IMR-90 (cell line): Measurements from ENCODE around the gene CDO1. TPM values are rescaled to one million over a fixed set of nuclear protein-coding genes. Genes with fewer than 3 reads are reported as not detected.

Experiments
- ATAC-seq: fragments of 200-7000 bp; cut with Tn5 transposase; 2 replicates; pipeline ENCODE4 v1.9.1; 2020; ENCODE audit warnings: low read depth, mild to moderate bottlenecking, moderate library complexity
- BruUV-seq: library from RNA; stranded (reverse); fragments of 400-500 nt; replicated peaks from 2 replicates; lab custom pipeline; 2021; lab: Mats Ljungman, UMichigan
- CTCF ChIA-PET: fragments of 300-600 bp; formaldehyde crosslinking; extraction: SDS; loops from one replicate; lab custom pipeline; 2021; ENCODE audit warnings: antibody characterized with exemption; lab: Yijun Ruan, JAX
- POLR2A ChIA-PET: fragments of 300-600 bp; sonication (Branson Sonifier 250); formaldehyde crosslinking; loops from one replicate; lab custom pipeline; 2022; ENCODE audit warnings: antibody characterized with exemption; ENCODE audit not compliant: unreplicated experiment; lab: Charles Lee
- DNase-seq: peaks from one replicate; pipeline ENCODE4 v3.0.0; 2013
- H2AFZ ChIP-seq: replicated peaks from 2 replicates; pipeline ENCODE3; 2013; ENCODE audit warnings: low read length, mild to moderate bottlenecking; ENCODE audit not compliant: poor library complexity
- H2AK5ac ChIP-seq: 2 replicates; pipeline ENCODE4 v1.6.1; 2013; ENCODE audit warnings: low read depth, low read length, inconsistent platforms
- H2AK9ac ChIP-seq: replicated peaks from 2 replicates; pipeline ENCODE3; 2013; ENCODE audit warnings: mild to moderate bottlenecking, low read depth, low read length, moderate library complexity; ENCODE audit not compliant: poor library complexity
- H2BK120ac ChIP-seq: 2 replicates; pipeline ENCODE4 v1.6.1; 2013; ENCODE audit warnings: low read depth, low read length, inconsistent platforms
- H2BK15ac ChIP-seq: 3 replicates; pipeline ENCODE4 v1.6.1; 2013; ENCODE audit warnings: low read depth, low read length, inconsistent platforms
- H2BK20ac ChIP-seq: 2 replicates; pipeline ENCODE4 v1.6.1; 2013; ENCODE audit warnings: low read depth, mild to moderate bottlenecking, inconsistent platforms, low read length, moderate library complexity
- H2BK5ac ChIP-seq: 2 replicates; pipeline ENCODE4 v1.6.1; 2013; ENCODE audit warnings: mild to moderate bottlenecking, low read depth, low read length, inconsistent platforms; ENCODE audit not compliant: poor library complexity, severe bottlenecking
- H3K14ac ChIP-seq: replicated peaks from 2 replicates; pipeline ENCODE4 v1.6.1; 2013; ENCODE audit warnings: low read depth, low read length, inconsistent platforms
- H3K18ac ChIP-seq: 2 replicates; pipeline ENCODE4 v1.6.1; 2013; ENCODE audit warnings: low read depth, low read length, control low read depth
- H3K23ac ChIP-seq: 2 replicates; pipeline ENCODE4 v1.6.1; 2013; ENCODE audit warnings: low read depth, low read length, inconsistent platforms
- H3K27ac ChIP-seq: 2 replicates; pipeline ENCODE4 v1.5.1; 2013; ENCODE audit warnings: mild to moderate bottlenecking, control low read depth, low read length; ENCODE audit not compliant: insufficient read depth
- H3K27me3 ChIP-seq: 2 replicates; pipeline ENCODE4 v1.6.1; 2013; ENCODE audit warnings: low read length; ENCODE audit not compliant: control insufficient read depth, insufficient read depth
- H3K36me3 ChIP-seq: 2 replicates; pipeline ENCODE4 v1.6.1; 2013; ENCODE audit warnings: low read length, mixed read lengths; ENCODE audit not compliant: control insufficient read depth, insufficient read depth
- H3K4ac ChIP-seq: 2 replicates; pipeline ENCODE4 v1.6.1; 2013; ENCODE audit warnings: low read depth, low read length, inconsistent platforms
- H3K4me1 ChIP-seq: 2 replicates; pipeline ENCODE4 v1.6.1; 2013; ENCODE audit warnings: low read length, mixed read lengths; ENCODE audit not compliant: control insufficient read depth, insufficient read depth
- H3K4me2 ChIP-seq: 2 replicates; pipeline ENCODE4 v1.6.1; 2013; ENCODE audit warnings: low read depth, mild to moderate bottlenecking, control low read depth, low read length, moderate library complexity
- H3K4me3 ChIP-seq: 2 replicates; pipeline ENCODE4 v1.5.1; 2013; ENCODE audit warnings: low read depth, mild to moderate bottlenecking, control low read depth, low read length, moderate library complexity; ENCODE audit not compliant: insufficient read depth
- H3K56ac ChIP-seq: 2 replicates; pipeline ENCODE4 v1.6.1; 2013; ENCODE audit warnings: low read length, inconsistent platforms; ENCODE audit not compliant: insufficient read depth; ENCODE audit errors: extremely low read depth
- H3K79me1 ChIP-seq, 2 experiments: 2 replicates each; pipeline ENCODE4 v1.6.1; 2013; ENCODE audit warnings: low read length in 2 of 2, inconsistent platforms in 1 of 2, low read depth in 1 of 2
- H3K9ac ChIP-seq: 2 replicates; pipeline ENCODE4 v1.6.1; 2013; ENCODE audit warnings: low read depth, low read length, control low read depth
- H3K9me1 ChIP-seq: 2 replicates; pipeline ENCODE4 v1.6.1; 2013; ENCODE audit warnings: low read length, inconsistent platforms; ENCODE audit not compliant: insufficient read depth
- H3K9me3 ChIP-seq: 2 replicates; pipeline ENCODE4 v1.6.1; 2013; ENCODE audit warnings: low read length; ENCODE audit not compliant: control insufficient read depth, insufficient read depth
- H4K20me1 ChIP-seq: 2 replicates; pipeline ENCODE4 v1.6.1; 2013; ENCODE audit warnings: low read length, inconsistent platforms; ENCODE audit not compliant: insufficient read depth
- H4K5ac ChIP-seq: 2 replicates; pipeline ENCODE4 v1.6.1; 2013; ENCODE audit warnings: mild to moderate bottlenecking, low read depth, low read length, control low read depth
- H4K8ac ChIP-seq, 2 experiments: 2 replicates each; pipeline ENCODE4 v1.6.1; 2013; ENCODE audit warnings: low read depth in 2 of 2, low read length in 2 of 2, control low read depth in 1 of 2, inconsistent platforms in 1 of 2
- H4K91ac ChIP-seq: 2 replicates; pipeline ENCODE4 v1.6.1; 2013; ENCODE audit warnings: low read depth, low read length, inconsistent platforms; ENCODE audit not compliant: insufficient read depth
- BHLHE40 ChIP-seq: fragments of 150-350 bp; IDR thresholded peaks from 2 replicates; pipeline ENCODE4 v1.6.1; 2016; ENCODE audit warnings: mild to moderate bottlenecking, low read depth, low read length
- CEBPB ChIP-seq: IDR thresholded peaks from 2 replicates; pipeline ENCODE4 v1.6.1; 2012; ENCODE audit warnings: low read depth, low read length, improper control_type of control experiment
- CHD1 ChIP-seq: IDR thresholded peaks from 2 replicates; pipeline ENCODE4 v1.6.1; 2012; ENCODE audit warnings: low read depth, low read length, improper control_type of control experiment
- CTCF ChIP-seq: conservative IDR thresholded peaks from 2 replicates; pipeline ENCODE4 v1.5.1; 2012; ENCODE audit warnings: mild to moderate bottlenecking, low read depth, low read length, improper control_type of control experiment
- ELK1 ChIP-seq: fragments of 150-350 bp; IDR thresholded peaks from 2 replicates; pipeline ENCODE4 v1.6.1; 2016; ENCODE audit warnings: low read depth, mild to moderate bottlenecking, low read length, moderate library complexity, borderline replicate concordance
- MAZ ChIP-seq: IDR thresholded peaks from 2 replicates; pipeline ENCODE4 v1.6.1; 2012; ENCODE audit warnings: low read depth, mild to moderate bottlenecking, low read length, improper control_type of control experiment, moderate library complexity, borderline replicate concordance
- MXI1 ChIP-seq: IDR thresholded peaks from 2 replicates; pipeline ENCODE4 v1.6.1; 2012; ENCODE audit warnings: low read depth, mild to moderate bottlenecking, low read length, moderate library complexity, borderline replicate concordance
- POLR2A ChIP-seq: IDR thresholded peaks from 2 replicates; pipeline ENCODE4 v1.6.1; 2012; ENCODE audit warnings: mild to moderate bottlenecking, low read depth, low read length
- RAD21 ChIP-seq: IDR thresholded peaks from 2 replicates; pipeline ENCODE4 v1.6.1; 2012; ENCODE audit warnings: low read length, improper control_type of control experiment
- RCOR1 ChIP-seq: IDR thresholded peaks from 2 replicates; pipeline ENCODE4 v1.6.1; 2012; ENCODE audit warnings: mild to moderate bottlenecking, low read length, improper control_type of control experiment; ENCODE audit not compliant: insufficient replicate concordance
- RFX5 ChIP-seq: IDR thresholded peaks from 2 replicates; pipeline ENCODE4 v1.8.0; 2012; ENCODE audit warnings: low read depth, mild to moderate bottlenecking, low read length, moderate library complexity
- SMC3 ChIP-seq: fragments of 150-350 bp; IDR thresholded peaks from 2 replicates; pipeline ENCODE4 v1.6.1; 2016; ENCODE audit warnings: low read depth, mild to moderate bottlenecking, antibody characterized with exemption, low read length, moderate library complexity
- USF2 ChIP-seq: fragments of 150-350 bp; IDR thresholded peaks from 2 replicates; pipeline ENCODE4 v1.6.1; 2017; ENCODE audit warnings: mild to moderate bottlenecking, antibody characterized with exemption, low read length, low read depth
- WGBS, 2 experiments: methylation state at CpG; one replicate each; pipeline versions ENCODE4 v1.1.5 to v1.1.7; 2013; ENCODE audit warnings: missing lambda C conversion rate in 2 of 2; ENCODE audit not compliant: insufficient read length in 1 of 2; ENCODE audit errors: extremely low coverage in 2 of 2; 5-methylcytosine and 5-hydroxymethylcytosine counted together
- dilution Hi-C: fragments of 300-500 bp; cut with HindIII; formaldehyde crosslinking; loops from one replicate; pipeline ENCODE4 v1.14.3; 2018; ENCODE audit warnings: low sequenced_read_pairs; ENCODE audit not compliant: unreplicated experiment
- in situ Hi-C: fragments of 300-500 bp; cut with MboI; formaldehyde crosslinking; loops from 3 replicates; pipeline ENCODE4 v1.14.3; 2019; ENCODE audit warnings: low sequenced_read_pairs, inconsistent platforms, mixed read lengths
- intact Hi-C: fragments of 100-400 bp; cut with micrococcal nuclease; formaldehyde crosslinking; loops from 2 replicates; pipeline ENCODE4 v1.10.0; 2022
- polyA plus RNA-seq, 3 experiments: library from polyadenylated mRNA; depleted of rRNA; stranded (reverse); fragments of >200 nt; gene quantifications; 2 replicates each; pipeline ENCODE4 v1.2.3, GENCODE V29; 2012; ENCODE audit warnings: low replicate concordance in 1 of 3
- total RNA-seq: library from RNA; depleted of rRNA; stranded (reverse); fragments of >200 nt; gene quantifications from 2 replicates; pipeline ENCODE4 v1.2.3, GENCODE V29; 2012

Gene CDO1
- total and polyA plus RNA-seq, 2 of the 4 experiments (the other 2 are of a cell fraction): 4.8 to 8.6 TPM

- Histone ChIP-seq H3K23ac (no peak overlapping the region), H2BK120ac (no peak overlapping the region), H2BK5ac (no peak overlapping the region), H3K79me1 (no peaks in the 10 kb centered on the region), H4K20me1 (no peaks in the 10 kb centered on the region), H4K8ac (no peak overlapping the region), H3K4ac (no peak overlapping the region), H2AFZ (no peak overlapping the region), H3K27me3 (no peaks in the 10 kb centered on the region), H3K9ac (no peak overlapping the region), H2BK20ac (no peak overlapping the region), H3K27ac (no peak overlapping the region), H3K36me3 (no peaks in the 10 kb centered on the region), H3K4me1 (no peaks in the 10 kb centered on the region), H4K5ac (no peak overlapping the region), H3K4me3 (no peak overlapping the region), H4K91ac (no peak overlapping the region), H3K9me3 (no peaks in the 10 kb centered on the region), H3K14ac (no peak overlapping the region), H2AK5ac (no peak overlapping the region), H3K18ac (no peak overlapping the region), H2BK15ac (no peak overlapping the region), H2AK9ac (no peak overlapping the region), H3K4me2 (no peak overlapping the region), H3K9me1 (no peaks in the 10 kb centered on the region; the same call in 1 of the 2 replicates), H3K56ac (no peak overlapping the region)
- TF ChIP-seq CTCF (no peak), RCOR1 (no peak), ELK1 (no peak), RFX5 (no peak), SMC3 (no peak), USF2 (no peak), CHD1 (no peak), POLR2A (no peak), BHLHE40 (no peak), MXI1 (no peak), RAD21 (no peak), CEBPB (no peak), MAZ (no peak)
- no CpG with 5 or more reads among the region's 2 CpGs for WGBS, 2 experiments
- DNase-seq: no peak
- in situ Hi-C loops (no loop called here), dilution Hi-C loops (no loop called here), intact Hi-C loops (no loop called here)
- no peak for ATAC-seq
- no TSS peak for BruUV-seq
- POLR2A ChIA-PET: no interaction called here
- CTCF ChIA-PET: no interaction called here
Measured at GRCh38 chr5:115806986-115807653, 9.3 kb downstream of the CDO1 start.
